BE2C (cell line): ENCODE data around the gene RHCG. TPM values are rescaled to one million over a fixed set of nuclear protein-coding genes. Genes with fewer than 3 reads are reported as not detected.

ENCODE experiments used
- DNase-seq: peaks from one replicate; pipeline ENCODE4 v3.0.0-alpha.2; 2020
- H3K27me3 ChIP-seq: fragments of 250-450 bp; sonication (Bioruptor Pico); 2 replicates; pipeline ENCODE4 v1.5.1; 2020; ENCODE audit warnings: mild to moderate bottlenecking
- H3K36me3 ChIP-seq: fragments of 250-450 bp; sonication (Bioruptor Pico); 2 replicates; pipeline ENCODE4 v1.5.1; 2020; ENCODE audit warnings: mild to moderate bottlenecking
- H3K4me1 ChIP-seq: fragments of 250-450 bp; sonication (Bioruptor Pico); 2 replicates; pipeline ENCODE4 v1.5.1; 2020
- H3K4me3 ChIP-seq: 2 replicates; pipeline ENCODE4 v1.5.1; 2011; ENCODE audit warnings: low read depth, low read length
- H3K9me3 ChIP-seq: fragments of 250-450 bp; sonication (Bioruptor Pico); 2 replicates; pipeline ENCODE4 v1.5.1; 2020
- polyA plus RNA-seq: library from polyadenylated mRNA; unstranded; fragments of >200 nt; gene quantifications from one replicate; pipeline ENCODE4 v1.2.1, GENCODE V29; 2012; ENCODE audit warnings: low read depth, missing spikeins; ENCODE audit not compliant: insufficient read length, insufficient read depth
- TF ChIP-seq, protein P1 (sequence below): IDR thresholded peaks from 2 replicates; pipeline ENCODE4 v1.5.1; 2012; ENCODE audit warnings: mild to moderate bottlenecking, low read depth, low read length

Gene RHCG
- not detected for polyA plus RNA-seq

DNA sequence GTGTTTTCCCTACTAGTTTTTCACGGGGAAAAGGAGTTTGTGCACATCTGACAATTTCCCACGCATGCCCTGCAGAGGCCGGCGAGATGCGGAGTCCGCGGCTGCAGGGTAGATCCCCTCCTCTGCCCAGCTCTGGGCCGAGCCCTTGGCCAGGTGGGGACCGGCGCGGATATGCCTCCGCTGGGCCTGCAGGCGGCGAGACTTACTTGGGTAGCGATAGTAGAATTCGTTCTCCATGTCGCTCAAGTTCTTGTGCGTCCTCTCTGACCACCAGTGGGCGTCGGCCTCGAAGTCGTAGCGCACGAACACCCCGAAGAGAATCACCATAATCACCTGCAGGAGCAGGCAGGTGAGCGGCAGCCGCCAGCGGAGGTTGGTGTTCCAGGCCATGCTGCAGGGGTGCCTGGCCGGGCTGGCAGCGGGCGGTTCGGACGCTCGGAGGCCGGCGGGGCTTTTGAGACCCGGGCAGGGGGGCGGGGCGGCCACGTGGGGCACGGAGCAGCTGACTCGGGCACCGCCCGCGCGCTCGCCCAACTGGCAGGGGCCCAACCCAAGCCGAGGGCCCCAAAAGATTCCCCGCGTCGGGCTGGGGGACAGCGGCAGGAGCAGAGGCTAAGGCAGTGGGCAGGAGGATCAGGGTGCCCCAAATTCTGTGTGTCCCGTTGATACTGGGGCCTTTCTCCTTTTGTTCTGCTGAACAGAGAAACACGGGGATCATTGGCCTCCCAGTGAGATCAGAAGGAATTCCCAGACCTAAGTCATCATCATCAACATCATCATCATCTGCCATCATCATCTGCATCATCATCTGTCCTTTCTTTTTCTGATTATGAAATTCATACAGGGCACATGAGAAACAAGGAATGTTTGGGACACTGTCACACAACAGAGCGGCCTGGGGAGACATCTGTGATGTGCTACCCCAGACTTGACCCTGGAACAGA lies at the start of gene RHCG:
Gene RHCG, minus strand, starts transcription at position 429 of the 944 bp plus-strand sequence. Its CDS starts 39 bp downstream, at position 390.
- H3K9me3 ChIP-seq: no peaks in the 10 kb centered on the region
- no peaks in the 10 kb centered on the region for H3K4me1 ChIP-seq
- TF ChIP-seq, protein P1, sequence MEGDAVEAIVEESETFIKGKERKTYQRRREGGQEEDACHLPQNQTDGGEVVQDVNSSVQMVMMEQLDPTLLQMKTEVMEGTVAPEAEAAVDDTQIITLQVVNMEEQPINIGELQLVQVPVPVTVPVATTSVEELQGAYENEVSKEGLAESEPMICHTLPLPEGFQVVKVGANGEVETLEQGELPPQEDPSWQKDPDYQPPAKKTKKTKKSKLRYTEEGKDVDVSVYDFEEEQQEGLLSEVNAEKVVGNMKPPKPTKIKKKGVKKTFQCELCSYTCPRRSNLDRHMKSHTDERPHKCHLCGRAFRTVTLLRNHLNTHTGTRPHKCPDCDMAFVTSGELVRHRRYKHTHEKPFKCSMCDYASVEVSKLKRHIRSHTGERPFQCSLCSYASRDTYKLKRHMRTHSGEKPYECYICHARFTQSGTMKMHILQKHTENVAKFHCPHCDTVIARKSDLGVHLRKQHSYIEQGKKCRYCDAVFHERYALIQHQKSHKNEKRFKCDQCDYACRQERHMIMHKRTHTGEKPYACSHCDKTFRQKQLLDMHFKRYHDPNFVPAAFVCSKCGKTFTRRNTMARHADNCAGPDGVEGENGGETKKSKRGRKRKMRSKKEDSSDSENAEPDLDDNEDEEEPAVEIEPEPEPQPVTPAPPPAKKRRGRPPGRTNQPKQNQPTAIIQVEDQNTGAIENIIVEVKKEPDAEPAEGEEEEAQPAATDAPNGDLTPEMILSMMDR: peak; percentile 67
- H3K36me3 ChIP-seq: no peaks in the 10 kb centered on the region
- peak; percentile 70 for DNase-seq
- H3K27me3 ChIP-seq: no peaks in the 10 kb centered on the region; the same call in 1 of the 2 replicates
- H3K4me3 ChIP-seq: peak within 1 kb of the TSS; percentile 59

DNA sequence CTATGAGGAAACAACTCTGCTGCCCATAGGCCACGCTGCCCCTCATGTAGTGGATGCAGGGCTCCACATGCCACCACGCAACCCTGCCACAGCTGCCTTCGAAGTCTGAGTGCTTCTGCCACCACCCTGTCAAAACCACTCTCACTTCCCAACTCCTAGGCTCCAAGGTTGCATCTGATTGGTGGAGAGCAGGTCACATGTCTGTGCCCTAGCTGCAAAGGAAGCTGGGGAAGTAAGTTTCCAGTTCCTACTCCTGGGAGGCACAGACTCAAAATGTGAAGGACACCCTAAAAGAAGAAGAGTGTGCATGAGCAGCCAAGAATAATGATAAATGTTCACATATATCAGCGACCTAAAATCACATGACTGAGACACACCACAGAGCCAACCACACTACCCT lies 47.0 kb upstream of the RHCG start:
- TF ChIP-seq, protein P1: no peak
- H3K36me3 ChIP-seq: no peaks in the 10 kb centered on the region
- no peak overlapping the region for H3K4me3 ChIP-seq
- no peaks in the 10 kb centered on the region for H3K4me1 ChIP-seq
- no peak for DNase-seq
- H3K9me3 ChIP-seq: no peaks in the 10 kb centered on the region
- H3K27me3 ChIP-seq: no peaks in the 10 kb centered on the region

DNA sequence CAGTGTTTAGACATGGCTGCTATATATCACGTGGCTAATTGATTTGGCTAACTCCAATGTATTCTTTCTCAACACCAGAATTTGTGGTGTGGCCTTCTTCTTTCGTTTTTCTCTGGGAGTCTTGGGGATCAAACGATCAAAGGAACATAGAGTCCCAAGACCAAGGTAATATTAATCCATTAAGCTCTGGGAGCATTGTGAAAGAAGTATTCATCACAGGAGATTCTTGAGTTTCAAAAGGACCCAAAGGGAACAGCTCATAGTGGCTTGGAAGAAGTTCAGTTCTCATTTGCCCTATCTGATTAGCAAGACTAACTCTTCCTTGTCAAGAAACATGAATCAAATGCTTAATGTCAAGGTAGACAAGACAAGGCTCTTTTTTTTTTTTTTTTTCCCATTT lies 46.0 kb upstream of the RHCG start:
- H3K4me3 ChIP-seq: no peak overlapping the region
- no peaks in the 10 kb centered on the region for H3K27me3 ChIP-seq
- H3K4me1 ChIP-seq: no peaks in the 10 kb centered on the region
- H3K9me3 ChIP-seq: no peaks in the 10 kb centered on the region
- TF ChIP-seq, protein P1: no peak
- no peaks in the 10 kb centered on the region for H3K36me3 ChIP-seq
- DNase-seq: no peak

DNA sequence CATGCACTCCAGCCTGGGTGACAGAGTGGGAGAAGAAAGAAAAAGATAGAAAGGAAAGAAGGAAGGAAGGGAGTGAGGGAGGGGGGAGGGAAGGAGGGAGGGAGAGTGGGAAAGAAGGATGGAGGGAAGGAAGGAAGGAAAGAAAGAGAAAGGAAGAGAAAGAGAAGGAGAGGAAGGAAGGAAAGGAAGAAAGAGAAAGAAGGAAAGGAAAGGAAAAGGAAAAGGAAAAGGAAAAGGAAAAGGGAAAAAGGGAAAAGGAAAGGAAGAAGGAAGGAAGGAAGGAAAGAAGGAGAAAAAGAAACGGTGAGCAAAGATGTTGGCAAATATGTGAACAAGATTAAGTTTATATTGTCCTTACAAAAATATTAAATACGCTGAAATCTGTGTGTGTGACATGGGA lies 42.6 kb upstream of the RHCG start:
- no peak for DNase-seq

DNA sequence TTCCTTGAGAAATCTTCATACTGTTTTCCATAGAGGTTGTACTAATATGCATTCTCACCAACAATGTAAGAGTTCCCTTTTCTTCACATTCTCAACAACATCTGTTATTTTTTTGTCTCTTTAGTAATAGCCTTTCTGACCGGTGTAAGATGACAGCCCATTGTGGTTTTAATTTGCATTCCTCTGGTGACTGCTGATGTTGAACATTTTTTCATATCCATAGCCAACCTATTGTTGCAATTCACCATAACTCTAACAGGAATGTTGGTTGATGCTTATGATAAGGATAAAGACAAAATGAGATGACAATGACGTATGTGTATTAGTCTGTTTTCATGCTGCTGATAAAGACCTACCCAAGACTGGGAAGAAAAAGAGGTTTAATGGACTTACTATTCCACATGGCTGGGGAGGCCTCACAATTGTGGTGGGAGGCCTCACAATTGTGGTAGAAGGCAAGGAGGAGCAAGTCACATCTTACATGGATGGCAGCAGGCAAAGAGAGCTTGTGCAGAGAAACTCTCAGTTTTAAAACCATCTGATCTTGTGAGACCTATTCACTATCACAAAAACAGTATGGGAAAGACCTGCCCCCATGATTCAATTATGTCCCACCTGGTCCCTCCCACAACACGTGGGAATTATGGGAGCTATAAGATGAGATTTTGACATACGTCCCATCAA lies 37.6 kb upstream of the RHCG start:
- Histone ChIP-seq H3K27me3 (no peaks in the 10 kb centered on the region), H3K4me1 (no peaks in the 10 kb centered on the region), H3K4me3 (no peak overlapping the region), H3K36me3 (no peaks in the 10 kb centered on the region), H3K9me3 (no peaks in the 10 kb centered on the region)
- DNase-seq: no peak
- TF ChIP-seq, protein P1: no peak

More for the DNA sequence above, 42.6 kb upstream of the RHCG start:
- Histone ChIP-seq H3K27me3 (no peaks in the 10 kb centered on the region), H3K4me3 (no peak overlapping the region), H3K4me1 (no peaks in the 10 kb centered on the region), H3K9me3 (no peaks in the 10 kb centered on the region), H3K36me3 (no peaks in the 10 kb centered on the region)
- TF ChIP-seq, protein P1: no peak
